H1 (cell line): ENCODE results near the gene HADHB. TPM values are rescaled to one million over a fixed set of nuclear protein-coding genes. Genes with fewer than 3 reads are reported as not detected.

Experiments used
- CTCF ChIA-PET: fragments of 300-600 bp; sonication (Branson Sonifier 250); formaldehyde crosslinking; loops from one replicate; lab custom pipeline; 2021; ENCODE audit not compliant: partially characterized antibody; lab: Charles Lee
- POLR2A ChIA-PET: fragments of 300-600 bp; sonication (Branson Sonifier 250); formaldehyde crosslinking; loops from one replicate; lab custom pipeline; 2021; ENCODE audit warnings: inconsistent platforms; ENCODE audit not compliant: partially characterized antibody; lab: Charles Lee
- DNase-seq, 2 experiments: peaks; one replicate each; pipeline versions ENCODE4 v3.0.0 to v3.0.0-alpha.2; 2010 to 2022; ENCODE audit warnings: low spot score in 2 of 2, low read depth in 1 of 2, mixed read lengths in 1 of 2
- FAIRE-seq: peaks from 2 replicates; lab custom pipeline; 2011; peaks lifted over from hg19 to GRCh38; lab: Jason Lieb, UNC
- H2AFZ ChIP-seq: 2 replicates; pipeline ENCODE4 v1.8.1; 2012; ENCODE audit warnings: low read length, inconsistent platforms
- H2AK5ac ChIP-seq: 2 replicates; pipeline ENCODE4 v1.6.1; 2013; ENCODE audit warnings: low read depth, low read length
- H2BK120ac ChIP-seq: replicated peaks from 2 replicates; pipeline ENCODE3; 2013; ENCODE audit warnings: low read depth, low read length, inconsistent platforms
- H2BK12ac ChIP-seq: 2 replicates; pipeline ENCODE4 v1.6.1; 2013; ENCODE audit warnings: low read depth, low read length
- H2BK15ac ChIP-seq: 2 replicates; pipeline ENCODE4 v1.6.1; 2013; ENCODE audit warnings: low read length
- H2BK20ac ChIP-seq: 2 replicates; pipeline ENCODE4 v1.6.1; 2013; ENCODE audit warnings: low read length
- H2BK5ac ChIP-seq: 2 replicates; pipeline ENCODE4 v1.6.1; 2013; ENCODE audit warnings: low read depth, low read length
- H3K14ac ChIP-seq: 2 replicates; pipeline ENCODE4 v1.6.1; 2013; ENCODE audit warnings: inconsistent platforms; ENCODE audit not compliant: insufficient read length
- H3K18ac ChIP-seq: 2 replicates; pipeline ENCODE4 v1.6.1; 2013; ENCODE audit warnings: low read length; ENCODE audit errors: extremely low read depth
- H3K23ac ChIP-seq: 2 replicates; pipeline ENCODE4 v1.6.1; 2013; ENCODE audit warnings: inconsistent platforms; ENCODE audit not compliant: insufficient read length
- H3K23me2 ChIP-seq: 2 replicates; pipeline ENCODE4 v1.6.1; 2013; ENCODE audit warnings: low read depth, low read length
- H3K27ac ChIP-seq: 2 replicates; pipeline ENCODE4 v1.6.1; 2011; ENCODE audit warnings: low read depth, low read length, inconsistent platforms
- H3K27me3 ChIP-seq, 4 experiments: replicated peaks in 1 of 4; 1 replicate in 1 of 4; 2 replicates in 3 of 4; pipeline versions ENCODE4 v1.6.1 to v1.8.1; 2011 to 2013; ENCODE audit warnings: low read length in 3 of 4, mild to moderate bottlenecking in 3 of 4, inconsistent platforms in 2 of 4, mixed read lengths in 2 of 4, moderate library complexity in 1 of 4; ENCODE audit not compliant: control insufficient read depth in 3 of 4, insufficient read depth in 3 of 4; ENCODE audit errors: extremely low read depth in 1 of 4
- H3K36me3 ChIP-seq, 4 experiments: 2 replicates each; pipeline versions ENCODE4 v1.6.1 to v1.8.1; 2011 to 2013; ENCODE audit warnings: mild to moderate bottlenecking in 4 of 4, low read length in 3 of 4, moderate library complexity in 2 of 4, control low read depth in 1 of 4, inconsistent platforms in 1 of 4; ENCODE audit not compliant: insufficient read depth in 4 of 4, control insufficient read depth in 2 of 4
- H3K4ac ChIP-seq: replicated peaks from 2 replicates; pipeline ENCODE3; 2013; ENCODE audit warnings: low read length, low read depth, mixed read lengths, inconsistent platforms; ENCODE audit not compliant: insufficient read length
- H3K4me1 ChIP-seq, 4 experiments: replicated peaks in 1 of 4; 1 replicate in 1 of 4; 2 replicates in 3 of 4; pipeline versions ENCODE4 v1.6.1 to v1.8.1; 2011 to 2013; ENCODE audit warnings: low read length in 3 of 4, inconsistent platforms in 2 of 4, mixed read lengths in 1 of 4; ENCODE audit not compliant: insufficient read depth in 4 of 4, control insufficient read depth in 3 of 4
- H3K4me2 ChIP-seq, 2 experiments: 2 replicates each; pipeline versions ENCODE4 v1.6.1 to v1.8.1; 2011 to 2013; ENCODE audit warnings: low read depth in 2 of 2, low read length in 2 of 2, control low read depth in 1 of 2, inconsistent platforms in 1 of 2, mild to moderate bottlenecking in 1 of 2; ENCODE audit not compliant: insufficient read depth in 1 of 2
- H3K4me3 ChIP-seq, 4 experiments: fragments of 200-600, 300-600 bp in 1 of 4; sonication (generic), shearing (Covaris generic), sonication (Bioruptor Twin) in 1 of 4; 2 replicates each; pipeline versions ENCODE4 v1.5.1 to v1.8.1; 2011 to 2016; ENCODE audit warnings: low read length in 4 of 4, low read depth in 3 of 4, control low read depth in 2 of 4, inconsistent platforms in 2 of 4, mild to moderate bottlenecking in 2 of 4, mixed read lengths in 1 of 4, moderate library complexity in 1 of 4; ENCODE audit not compliant: insufficient read depth in 2 of 4; ENCODE audit errors: extremely low read depth in 1 of 4
- H3K56ac ChIP-seq: replicated peaks from 2 replicates; pipeline ENCODE3; 2013; ENCODE audit warnings: low read depth, mild to moderate bottlenecking, mixed read lengths, low read length, inconsistent platforms; ENCODE audit not compliant: insufficient read length
- H3K79me1 ChIP-seq: 2 replicates; pipeline ENCODE4 v1.6.1; 2013; ENCODE audit warnings: low read depth, low read length, control low read depth
- H3K79me2 ChIP-seq, 2 experiments: 2 replicates each; pipeline versions ENCODE4 v1.6.1 to v1.8.1; 2012 to 2013; ENCODE audit warnings: low read length in 2 of 2, mild to moderate bottlenecking in 2 of 2, inconsistent platforms in 1 of 2; ENCODE audit not compliant: insufficient read depth in 2 of 2, control insufficient read depth in 1 of 2
- H3K9ac ChIP-seq, 4 experiments: replicated peaks in 1 of 4; 1 replicate in 1 of 4; 2 replicates in 3 of 4; pipeline versions ENCODE4 v1.6.1 to v1.8.1; 2011 to 2013; ENCODE audit warnings: low read depth in 3 of 4, low read length in 3 of 4, control low read depth in 2 of 4, mild to moderate bottlenecking in 2 of 4, moderate library complexity in 2 of 4, inconsistent platforms in 1 of 4; ENCODE audit errors: extremely low read depth in 1 of 4
- H3K9me3 ChIP-seq, 2 experiments: 2 replicates each; pipeline versions ENCODE4 v1.6.1 to v1.8.1; 2012 to 2013; ENCODE audit warnings: mild to moderate bottlenecking in 2 of 2, moderate library complexity in 2 of 2, control low read depth in 1 of 2, inconsistent platforms in 1 of 2, low read depth in 1 of 2, low read length in 1 of 2, mixed read lengths in 1 of 2; ENCODE audit not compliant: insufficient read depth in 2 of 2
- H4K20me1 ChIP-seq, 2 experiments: replicated peaks in 1 of 2; 2 replicates each; pipeline versions ENCODE3 to v1.8.1; 2011 to 2013; ENCODE audit warnings: inconsistent platforms in 2 of 2, low read length in 2 of 2, mild to moderate bottlenecking in 1 of 2; ENCODE audit not compliant: insufficient read depth in 2 of 2, control insufficient read depth in 1 of 2
- H4K5ac ChIP-seq: 2 replicates; pipeline ENCODE4 v1.6.1; 2013; ENCODE audit warnings: low read length, low read depth, mixed read lengths, inconsistent platforms; ENCODE audit not compliant: insufficient read length
- H4K8ac ChIP-seq: 2 replicates; pipeline ENCODE4 v1.8.0; 2013; ENCODE audit warnings: mild to moderate bottlenecking, moderate library complexity, low read length, inconsistent platforms; ENCODE audit not compliant: insufficient read depth; ENCODE audit errors: extremely low read depth
- H4K91ac ChIP-seq: replicated peaks from 2 replicates; pipeline ENCODE3; 2013; ENCODE audit warnings: low read length, mixed read lengths, inconsistent platforms; ENCODE audit not compliant: insufficient read length
- ASH2L ChIP-seq: fragments of 200-600, 300-600 bp; sonication (generic); IDR thresholded peaks from one replicate; pipeline ENCODE4 v1.7.1; 2017; ENCODE audit warnings: low read length
- BCL11A ChIP-seq, 2 experiments: IDR thresholded peaks; one replicate each; pipeline ENCODE4 v1.6.1; 2011; ENCODE audit warnings: low read depth in 2 of 2, low read length in 2 of 2, mild to moderate bottlenecking in 2 of 2
- E2F6 ChIP-seq: IDR thresholded peaks from 2 replicates; pipeline ENCODE4 v1.6.1; 2012; ENCODE audit warnings: inconsistent platforms
- FOSL1 ChIP-seq: IDR thresholded peaks from 2 replicates; pipeline ENCODE4 v1.6.1; 2011; ENCODE audit warnings: mild to moderate bottlenecking, low read depth, low read length, moderate library complexity; ENCODE audit not compliant: insufficient read depth
- HDAC2 ChIP-seq, 2 experiments: fragments of 300-600 bp in 1 of 2; sonication (generic) in 1 of 2; IDR thresholded peaks; 2 replicates each; pipeline ENCODE4 v1.6.1; 2011 to 2012; ENCODE audit warnings: low read depth in 2 of 2, low read length in 2 of 2, mild to moderate bottlenecking in 2 of 2, moderate library complexity in 2 of 2, borderline replicate concordance in 1 of 2, inconsistent platforms in 1 of 2
- HDAC6 ChIP-seq: IDR thresholded peaks from one replicate; pipeline ENCODE4 v1.7.1; 2012; ENCODE audit warnings: low read depth, mild to moderate bottlenecking, inconsistent platforms, low read length, moderate library complexity
- POLR2A ChIP-seq, 2 experiments: IDR thresholded peaks; 1 replicate in 1 of 2; 2 replicates in 1 of 2; pipeline ENCODE4 v1.6.1; 2011; ENCODE audit warnings: low read depth in 2 of 2, low read length in 2 of 2, mild to moderate bottlenecking in 2 of 2; ENCODE audit errors: control extremely low read depth in 1 of 2
- RNF2 ChIP-seq: fragments of 200-900, 300-1000 bp; sonication (generic); IDR thresholded peaks from 2 replicates; pipeline ENCODE4 v1.7.1; 2016; ENCODE audit warnings: borderline replicate concordance, low read depth, mild to moderate bottlenecking, antibody characterized with exemption, low read length; ENCODE audit not compliant: poor library complexity, severe bottlenecking; ENCODE audit errors: missing control alignments
- RXRA ChIP-seq: IDR thresholded peaks from 2 replicates; pipeline ENCODE4 v1.6.1; 2011; ENCODE audit warnings: low read depth, mild to moderate bottlenecking, low read length, moderate library complexity; ENCODE audit not compliant: insufficient read depth
- WGBS, 2 experiments: shearing (Covaris generic) in 1 of 2; methylation state at CpG; one replicate each; pipeline versions ENCODE4 v1.1.6 to v1.1.7; 2013 to 2015; ENCODE audit warnings: low lambda C conversion rate in 2 of 2, mixed read lengths in 2 of 2, inconsistent platforms in 1 of 2, low coverage in 1 of 2, missing lambda C conversion rate in 1 of 2; ENCODE audit not compliant: insufficient replicate concordance in 2 of 2, insufficient coverage in 1 of 2, insufficient read length in 1 of 2; ENCODE audit errors: extremely low coverage in 1 of 2, missing lambda C conversion rate in 1 of 2; 5-methylcytosine and 5-hydroxymethylcytosine counted together
- polyA plus RNA-seq, 7 experiments: library from polyadenylated mRNA; depleted of rRNA in 3 of 7; stranded (reverse) in 5 of 7; unstranded in 2 of 7; fragments of >200 nt in 5 of 7; fragments of 200-250 nt in 2 of 7; gene quantifications; 1 replicate in 5 of 7; 2 replicates in 1 of 7; 4 replicates in 1 of 7; pipeline versions ENCODE4 v1.2.1 to v1.2.3, GENCODE V29; 2011 to 2013; ENCODE audit warnings: missing spikeins in 2 of 7, mixed read lengths in 2 of 7
- total RNA-seq: library from RNA; stranded (reverse); fragmentation: NEBNext Ultra II Directional; extraction: Animal tissue kit (Norgen Biotek cat#: 25700); gene quantifications from 2 replicates; pipeline ENCODE4 v1.2.1, GENCODE V29; 2021

Gene HADHB
- total and polyA plus RNA-seq, 2 of the 8 experiments (the other 6 are each of a cell fraction or from before 2014, with no cell fraction given), result 47.7 to 52.3 TPM

- Histone ChIP-seq H3K23ac (no peak overlapping the region), H2BK12ac (no peak overlapping the region), H2BK20ac (no peak overlapping the region), H4K5ac (no peak overlapping the region), H2AK5ac (no peak overlapping the region), H3K56ac (no peak overlapping the region), H2BK15ac (no peak overlapping the region), H3K9me3 (no peaks in the 10 kb centered on the region), H3K27me3 (peaks cover 0 to 1% (median 0%) of the 10 kb centered on the region in 4 experiments; a peak in 1 of 7 replicates), H3K27ac (no peak overlapping the region), H3K4me3 (no peak overlapping the region), H3K79me2 (no peaks in the 10 kb centered on the region), H3K14ac (no peak overlapping the region), H4K20me1 (peaks cover 0 to 2% of the 10 kb centered on the region in 2 experiments), H3K23me2 (no peaks in the 10 kb centered on the region), H2BK120ac (no peak overlapping the region), H2AFZ (no peak overlapping the region), H4K8ac (no peak overlapping the region), H2BK5ac (no peak overlapping the region), H3K9ac (no peak overlapping the region), H3K79me1 (no peaks in the 10 kb centered on the region), H3K4me2 (no peak overlapping the region), H3K4me1 (no peaks in the 10 kb centered on the region), H3K4ac (no peak overlapping the region), H3K18ac (no peak overlapping the region), H4K91ac (no peak overlapping the region), H3K36me3 (peaks cover 9 to 43% (median 26%) of the 10 kb centered on the region in 4 experiments; a peak in 7 of 8 replicates)
- ChIA-PET CTCF (interaction anchor here (3.3 kb wide), 1 partner anchor 37 kb away, joined by 11 read pairs; no protein-coding TSS in a partner anchor), POLR2A (interaction anchor here (0.6 to 1.6 kb wide), 2 partner anchors 23 to 335 kb away, joined by 3 to 4 read pairs; no protein-coding TSS in a partner anchor)
- FAIRE-seq (no peak), DNase-seq (no peak)
- 88% methylated on average over 4 of the region's 4 CpGs; no CpG with 5 or more reads in 1 of the 2 experiments for WGBS, 2 experiments
- no peak for TF ChIP-seq ASH2L
- no peak for TF ChIP-seq BCL11A (IDR thresholded peaks at IDR 0.05; ENCODE audit: low read depth in 2 of 2, low read length in 2 of 2)
- TF ChIP-seq RXRA, result no peak
- no peak for TF ChIP-seq HDAC2 (IDR thresholded peaks at IDR 0.05; ENCODE audit: borderline replicate concordance in 1 of 2, low read depth in 2 of 2, low read length in 2 of 2)
- no peak for TF ChIP-seq HDAC6
- TF ChIP-seq POLR2A (IDR thresholded peaks at IDR 0.05; ENCODE audit: control extremely low read depth in 1 of 2, low read depth in 2 of 2, low read length in 2 of 2), result no peak
- no peak for TF ChIP-seq RNF2
- no peak for TF ChIP-seq E2F6
- TF ChIP-seq FOSL1, result no peak
Observed at GRCh38 chr2:26276484-26277227, 31.9 kb downstream of the HADHB start.
